Hepatocyte (in vitro differentiated cells): ENCODE results near the gene STAC3.

Experiments used
- CTCF ChIP-seq: fragments of 200-600 bp; sonication (generic); IDR thresholded peaks from 2 replicates; pipeline ENCODE4 v1.5.1; 2016; ENCODE audit warnings: antibody characterized with exemption, mild to moderate bottlenecking; ENCODE audit not compliant: poor library complexity
- EZH2 ChIP-seq: fragments of 200-600 bp; sonication (generic); IDR thresholded peaks from 2 replicates; pipeline ENCODE4 v1.6.1; 2016; ENCODE audit warnings: antibody characterized with exemption, mild to moderate bottlenecking, borderline replicate concordance

GRCh38 chr12:57280211-57281062 lies 29.4 kb upstream of the STAC3 start:
- TF ChIP-seq CTCF: no peak
- no peak for TF ChIP-seq EZH2
